ENCODE results near the gene CLHC1.
"Not testable (repeated sequence)": the region's sequence is repeated elsewhere in the genome, so short reads cannot be mapped to it uniquely, and the experiment has no call there.

Gene CLHC1

DNA sequence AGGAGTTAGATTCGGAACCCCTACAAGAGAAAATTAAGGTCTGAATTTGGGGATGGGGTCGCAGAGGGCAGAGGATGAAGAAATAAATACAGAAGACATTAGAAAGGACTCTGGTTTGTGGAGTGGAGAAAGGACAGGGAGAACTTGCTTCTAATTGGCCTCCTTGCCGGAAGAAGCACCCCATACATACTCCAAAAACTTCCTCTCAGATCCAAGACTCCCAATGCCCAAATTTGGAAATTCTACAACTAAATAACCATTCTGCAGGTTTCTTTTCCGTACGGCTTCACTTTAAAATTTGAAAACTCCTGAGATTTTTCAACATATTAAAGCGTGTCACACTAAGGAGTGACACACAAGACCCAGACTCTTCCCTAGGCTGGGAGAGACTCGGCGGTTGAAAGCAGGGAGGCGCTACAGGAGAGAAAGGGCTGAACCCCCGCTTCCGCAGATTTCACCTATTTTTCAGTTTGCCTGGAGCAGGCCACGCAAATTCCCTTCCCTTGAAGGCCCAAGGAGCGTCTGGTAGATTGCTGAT, 478 bp downstream of the CLHC1 start:
- peaks cover 8% of the 10 kb centered on the region for H3K4me1 ChIP-seq
- peak overlapping the region; percentile 89 for H3K4me3 ChIP-seq (ENCODE audit: low read depth, low read length)
- H3K9ac ChIP-seq, result peak overlapping the region; percentile 51
- H3K79me2 ChIP-seq, result peaks cover 11% of the 10 kb centered on the region
- H3K9me3 ChIP-seq (ENCODE audit: control insufficient read depth, low read length), result no peaks in the 10 kb centered on the region
- H3K4me2 ChIP-seq (ENCODE audit: low read length), result peak overlapping the region; percentile 95
- H2AFZ ChIP-seq, result peak overlapping the region; percentile 96
- no peaks in the 10 kb centered on the region for H3K27me3 ChIP-seq (ENCODE audit: control insufficient read depth, insufficient read depth, low read length)
- TF ChIP-seq, protein P1, sequence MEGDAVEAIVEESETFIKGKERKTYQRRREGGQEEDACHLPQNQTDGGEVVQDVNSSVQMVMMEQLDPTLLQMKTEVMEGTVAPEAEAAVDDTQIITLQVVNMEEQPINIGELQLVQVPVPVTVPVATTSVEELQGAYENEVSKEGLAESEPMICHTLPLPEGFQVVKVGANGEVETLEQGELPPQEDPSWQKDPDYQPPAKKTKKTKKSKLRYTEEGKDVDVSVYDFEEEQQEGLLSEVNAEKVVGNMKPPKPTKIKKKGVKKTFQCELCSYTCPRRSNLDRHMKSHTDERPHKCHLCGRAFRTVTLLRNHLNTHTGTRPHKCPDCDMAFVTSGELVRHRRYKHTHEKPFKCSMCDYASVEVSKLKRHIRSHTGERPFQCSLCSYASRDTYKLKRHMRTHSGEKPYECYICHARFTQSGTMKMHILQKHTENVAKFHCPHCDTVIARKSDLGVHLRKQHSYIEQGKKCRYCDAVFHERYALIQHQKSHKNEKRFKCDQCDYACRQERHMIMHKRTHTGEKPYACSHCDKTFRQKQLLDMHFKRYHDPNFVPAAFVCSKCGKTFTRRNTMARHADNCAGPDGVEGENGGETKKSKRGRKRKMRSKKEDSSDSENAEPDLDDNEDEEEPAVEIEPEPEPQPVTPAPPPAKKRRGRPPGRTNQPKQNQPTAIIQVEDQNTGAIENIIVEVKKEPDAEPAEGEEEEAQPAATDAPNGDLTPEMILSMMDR (IDR thresholded peaks at IDR 0.05), result no peak
- peak overlapping the region; percentile 98 for H3K27ac ChIP-seq
- no peaks in the 10 kb centered on the region for H3K36me3 ChIP-seq (ENCODE audit: control insufficient read depth, insufficient read depth, low read length)

GRCh38 chr2:55230551-55230950, 1.5 kb downstream of the CLHC1 start:
- H2AFZ ChIP-seq, result no peak overlapping the region
- no peak overlapping the region for H3K4me2 ChIP-seq (ENCODE audit: low read length)
- no peaks in the 10 kb centered on the region for H3K9me3 ChIP-seq (ENCODE audit: control insufficient read depth, low read length)
- TF ChIP-seq, protein P1 (IDR thresholded peaks at IDR 0.05), result no peak
- no peaks in the 10 kb centered on the region for H3K36me3 ChIP-seq (ENCODE audit: control insufficient read depth, insufficient read depth, low read length)
- H3K79me2 ChIP-seq, result peaks cover 11% of the 10 kb centered on the region
- H3K4me3 ChIP-seq (ENCODE audit: low read depth, low read length), result no peak overlapping the region
- peaks cover 8% of the 10 kb centered on the region for H3K4me1 ChIP-seq
- no peak overlapping the region for H3K9ac ChIP-seq
- H3K27ac ChIP-seq, result no peak overlapping the region
- no peaks in the 10 kb centered on the region for H3K27me3 ChIP-seq (ENCODE audit: control insufficient read depth, insufficient read depth, low read length)

GRCh38 chr2:55229221-55229620, 2.9 kb downstream of the CLHC1 start:
- no peak overlapping the region for H3K27ac ChIP-seq
- peaks cover 8% of the 10 kb centered on the region for H3K4me1 ChIP-seq
- H3K4me3 ChIP-seq (ENCODE audit: low read depth, low read length), result no peak overlapping the region
- no peak overlapping the region for H3K4me2 ChIP-seq (ENCODE audit: low read length)
- H3K79me2 ChIP-seq, result peaks cover 11% of the 10 kb centered on the region
- no peaks in the 10 kb centered on the region for H3K9me3 ChIP-seq (ENCODE audit: control insufficient read depth, low read length)
- TF ChIP-seq, protein P1 (IDR thresholded peaks at IDR 0.05), result no peak
- H2AFZ ChIP-seq, result no peak overlapping the region
- no peak overlapping the region for H3K9ac ChIP-seq
- no peaks in the 10 kb centered on the region for H3K27me3 ChIP-seq (ENCODE audit: control insufficient read depth, insufficient read depth, low read length)
- no peaks in the 10 kb centered on the region for H3K36me3 ChIP-seq (ENCODE audit: control insufficient read depth, insufficient read depth, low read length)

- H3K27ac ChIP-seq, result no peak overlapping the region
- no peaks in the 10 kb centered on the region for H3K9me3 ChIP-seq (ENCODE audit: control insufficient read depth, low read length)
- no peaks in the 10 kb centered on the region for H3K27me3 ChIP-seq (ENCODE audit: control insufficient read depth, insufficient read depth, low read length)
- no peak overlapping the region for H3K4me3 ChIP-seq (ENCODE audit: low read depth, low read length)
- peaks cover 2% of the 10 kb centered on the region for H3K4me1 ChIP-seq
- H3K4me2 ChIP-seq (ENCODE audit: low read length), result no peak overlapping the region
- H3K9ac ChIP-seq, result no peak overlapping the region
- TF ChIP-seq, protein P1 (IDR thresholded peaks at IDR 0.05), result no peak
- H3K36me3 ChIP-seq (ENCODE audit: control insufficient read depth, insufficient read depth, low read length), result no peaks in the 10 kb centered on the region
- no peak overlapping the region for H2AFZ ChIP-seq
- H3K79me2 ChIP-seq, result peaks cover 11% of the 10 kb centered on the region
Measured at GRCh38 chr2:55228226-55228563, 3.9 kb downstream of the CLHC1 start.

- H3K4me1 ChIP-seq; H3K27ac ChIP-seq; H3K9ac ChIP-seq; H3K4me3 ChIP-seq (ENCODE audit: low read depth, low read length); H3K27me3 ChIP-seq (ENCODE audit: control insufficient read depth, insufficient read depth, low read length); H3K79me2 ChIP-seq; H3K4me2 ChIP-seq (ENCODE audit: low read length); H2AFZ ChIP-seq; H3K9me3 ChIP-seq (ENCODE audit: control insufficient read depth, low read length); H3K36me3 ChIP-seq (ENCODE audit: control insufficient read depth, insufficient read depth, low read length): not testable (repeated sequence)
Measured at GRCh38 chr2:55227437-55228225, 4.5 kb downstream of the CLHC1 start.

Data from parathyroid adenoma (tissue), 2 donors.